GM21825 (cell line): Measurements from ENCODE around the gene KREMEN1.

Source experiments
- ATAC-seq: cut with Tn5 transposase; IDR thresholded peaks from one replicate; pipeline ENCODE4 v1.9.1; 2021; ENCODE audit warnings: mild to moderate bottlenecking, moderate library complexity; ENCODE audit not compliant: unreplicated experiment

The KREMEN1 gene

DNA sequence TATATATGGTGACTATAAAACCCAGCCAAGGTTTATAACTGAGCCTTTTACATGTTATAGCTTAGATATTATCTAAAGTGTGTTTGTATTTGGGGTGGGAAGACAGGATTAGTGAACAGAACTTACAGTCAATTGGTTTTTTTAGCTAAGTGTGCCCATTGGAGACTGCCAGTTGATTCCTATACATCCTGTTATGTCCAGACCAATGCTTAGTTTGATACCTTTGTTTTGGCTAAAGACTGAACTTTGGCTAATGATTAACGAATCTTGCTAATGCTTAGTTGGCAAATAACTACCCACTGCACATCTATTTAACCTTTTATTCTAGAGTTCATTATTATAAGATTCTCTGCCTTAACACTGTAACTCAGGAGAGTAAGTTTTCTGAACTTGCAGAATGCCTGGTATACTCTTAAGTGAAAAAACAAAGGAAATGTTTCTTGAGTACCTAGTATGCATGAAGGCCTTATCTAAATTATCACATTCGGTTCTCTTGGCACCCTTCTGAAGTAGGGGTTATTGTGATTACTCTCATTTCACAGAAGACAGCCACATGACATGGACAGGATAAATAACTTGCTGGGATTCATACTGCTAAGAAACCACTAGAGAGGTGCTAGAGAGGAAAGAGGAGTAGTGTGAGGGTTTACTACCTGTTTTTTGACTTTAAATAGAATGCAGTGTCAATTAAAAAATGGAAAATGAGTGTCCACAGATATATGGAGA, 54.0 kb downstream of the KREMEN1 start:
- ATAC-seq, result no peak

DNA sequence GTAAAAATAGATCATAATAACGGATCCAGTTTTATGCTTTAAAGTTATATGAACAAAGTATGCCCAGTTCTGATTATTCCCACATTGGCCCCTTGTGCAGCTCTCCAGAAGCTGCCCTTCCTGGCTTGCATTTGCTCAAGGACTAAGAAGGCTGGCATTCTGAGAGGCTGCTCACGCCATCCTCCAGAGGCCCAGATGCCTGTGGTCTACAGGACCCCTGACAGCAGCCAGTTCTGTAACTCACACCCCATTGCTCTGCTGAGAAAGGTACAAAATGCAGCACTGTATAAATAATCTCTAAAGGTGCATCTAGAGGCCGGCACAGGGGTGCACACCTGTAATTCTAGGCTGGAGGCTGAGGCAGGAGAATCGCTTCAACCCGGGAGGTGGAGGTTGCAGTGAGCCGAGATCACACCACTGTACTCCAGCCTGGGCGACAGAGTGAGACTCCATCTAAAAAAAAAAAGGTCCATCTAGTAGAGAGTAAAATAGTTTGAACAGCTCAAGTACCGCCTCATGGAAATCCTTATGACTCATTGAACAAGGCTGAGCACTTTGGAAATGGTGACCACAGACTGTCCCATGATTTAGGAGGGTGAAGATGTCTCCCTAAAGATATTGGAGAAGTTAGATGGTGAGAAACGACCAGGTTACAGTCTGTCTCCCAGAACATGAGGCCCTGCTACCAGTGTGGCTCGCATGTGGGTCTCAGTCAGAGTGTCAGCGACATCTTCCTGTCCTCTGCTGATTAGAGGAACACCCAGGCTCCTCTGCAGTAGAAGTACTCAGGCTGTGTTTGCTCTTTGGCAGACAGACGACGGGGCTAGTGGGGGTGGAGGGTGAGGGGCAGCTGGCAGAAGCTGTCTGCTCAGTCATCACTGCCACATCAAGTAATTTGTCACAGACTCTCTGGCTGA, 56.3 kb downstream of the KREMEN1 start:
- no peak for ATAC-seq

DNA sequence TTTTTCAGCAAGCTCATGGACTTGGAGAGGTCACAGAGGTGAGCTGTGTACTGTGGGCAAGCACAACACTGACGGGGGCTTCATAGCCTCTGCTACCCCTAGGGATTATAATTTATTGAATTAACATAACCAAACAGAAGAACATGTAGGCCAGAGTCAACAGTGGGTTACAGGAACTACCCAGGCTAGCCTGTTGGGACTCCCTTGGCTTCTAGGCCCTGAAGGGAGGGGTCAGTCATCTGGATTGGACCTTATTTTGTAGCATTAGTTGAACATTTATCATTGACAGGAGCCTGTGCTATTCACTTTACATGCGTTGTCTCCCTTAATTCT, 56.9 kb downstream of the KREMEN1 start:
- no peak for ATAC-seq

DNA sequence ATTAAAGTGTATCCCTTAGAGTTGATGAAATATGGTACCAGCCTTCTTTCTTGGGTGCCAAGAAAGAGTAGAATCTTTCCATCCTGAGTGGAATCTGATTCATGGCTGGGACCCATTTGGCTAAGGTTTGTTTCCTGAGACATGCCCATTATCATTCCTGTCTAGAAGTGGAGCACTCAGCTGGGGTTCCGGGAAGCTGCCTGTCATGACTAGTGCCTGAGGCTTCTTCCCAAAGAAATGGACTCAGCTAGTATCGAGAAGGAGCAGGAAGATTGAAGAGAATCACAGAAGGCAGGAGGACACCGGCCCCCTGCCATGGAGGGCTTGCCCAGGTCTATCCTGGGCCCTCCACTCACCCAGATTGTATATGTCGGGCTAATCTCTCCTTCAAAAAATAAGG, 57.6 kb downstream of the KREMEN1 start:
- no peak for ATAC-seq

DNA sequence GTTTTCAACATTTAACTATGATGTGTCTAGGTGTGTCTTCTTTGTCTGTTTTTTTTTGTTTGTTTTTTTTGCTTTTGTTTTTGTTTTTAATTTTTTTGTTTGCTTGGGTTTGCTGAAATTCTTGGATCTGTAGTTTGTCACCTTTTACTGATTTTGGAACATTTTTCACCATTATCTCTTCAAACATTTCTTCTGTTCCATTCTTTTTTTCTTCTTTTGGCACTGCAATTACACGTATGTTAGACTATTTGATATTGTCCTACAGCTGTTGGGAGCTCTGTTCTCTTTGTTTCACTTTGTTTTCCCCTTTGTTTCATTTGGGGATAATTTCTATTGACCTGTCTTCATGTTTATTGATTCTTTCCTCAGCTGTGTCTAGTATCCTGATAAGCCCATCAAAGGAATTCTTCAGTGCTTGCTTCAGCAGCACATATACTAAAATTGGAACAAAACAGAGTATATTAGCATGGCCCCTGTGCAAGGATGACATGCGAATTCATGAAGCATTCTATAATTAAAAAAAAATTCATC, 60.8 kb downstream of the KREMEN1 start:
- ATAC-seq, result no peak

DNA sequence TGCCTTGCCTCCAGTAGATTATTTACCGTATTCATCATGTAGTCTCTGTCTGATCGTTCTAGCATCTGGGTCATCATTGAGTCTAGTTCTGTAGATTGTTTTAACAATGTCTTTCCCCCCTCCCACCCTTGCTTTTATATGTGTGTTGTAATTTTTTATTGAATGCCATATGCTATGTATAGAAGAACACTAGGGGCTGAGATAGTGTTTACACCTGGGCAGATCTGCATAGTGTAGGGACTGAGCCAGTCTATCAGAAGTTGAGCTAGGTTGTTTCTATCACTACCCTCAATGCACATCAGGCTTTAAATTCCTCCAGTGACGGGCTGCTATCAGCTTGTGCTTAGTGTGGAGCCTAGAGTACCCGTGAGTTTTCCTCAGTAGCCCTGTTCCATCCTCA, 61.6 kb downstream of the KREMEN1 start:
- no peak for ATAC-seq

DNA sequence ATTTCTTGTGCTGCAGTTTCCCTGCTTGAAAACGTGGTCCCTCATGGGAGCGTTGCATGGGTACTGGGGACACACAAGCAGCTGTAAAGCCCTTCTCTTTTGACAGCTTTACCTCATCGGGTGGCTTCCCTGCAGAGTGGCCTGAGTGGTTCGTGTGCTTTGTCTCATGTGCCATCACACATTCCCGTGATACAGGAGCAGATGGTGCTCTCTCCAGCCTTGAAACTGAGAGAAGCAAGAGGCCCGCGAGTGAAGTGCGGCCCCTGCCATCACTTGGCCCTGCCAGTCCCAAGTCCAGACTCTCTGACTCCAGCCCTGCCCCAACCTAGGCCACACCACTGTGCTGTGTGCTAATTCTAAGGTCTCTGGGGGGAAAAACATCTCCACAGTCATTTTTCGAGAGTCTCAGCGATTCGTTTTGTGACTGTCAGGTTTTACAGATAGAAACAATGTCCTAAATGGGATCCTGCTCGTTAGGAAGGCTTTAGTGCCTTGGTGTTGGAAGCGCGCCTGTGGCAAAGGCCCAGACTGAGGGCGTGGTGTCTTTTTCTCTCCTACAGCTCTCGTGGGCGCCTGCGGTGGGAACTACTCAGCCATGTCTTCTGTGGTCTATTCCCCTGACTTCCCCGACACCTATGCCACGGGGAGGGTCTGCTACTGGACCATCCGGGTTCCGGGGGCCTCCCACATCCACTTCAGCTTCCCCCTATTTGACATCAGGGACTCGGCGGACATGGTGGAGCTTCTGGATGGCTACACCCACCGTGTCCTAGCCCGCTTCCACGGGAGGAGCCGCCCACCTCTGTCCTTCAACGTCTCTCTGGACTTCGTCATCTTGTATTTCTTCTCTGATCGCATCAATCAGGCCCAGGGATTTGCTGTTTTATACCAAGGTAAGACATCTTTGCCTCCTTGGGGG, 64.2 kb downstream of the KREMEN1 start:
- ATAC-seq, result no peak

DNA sequence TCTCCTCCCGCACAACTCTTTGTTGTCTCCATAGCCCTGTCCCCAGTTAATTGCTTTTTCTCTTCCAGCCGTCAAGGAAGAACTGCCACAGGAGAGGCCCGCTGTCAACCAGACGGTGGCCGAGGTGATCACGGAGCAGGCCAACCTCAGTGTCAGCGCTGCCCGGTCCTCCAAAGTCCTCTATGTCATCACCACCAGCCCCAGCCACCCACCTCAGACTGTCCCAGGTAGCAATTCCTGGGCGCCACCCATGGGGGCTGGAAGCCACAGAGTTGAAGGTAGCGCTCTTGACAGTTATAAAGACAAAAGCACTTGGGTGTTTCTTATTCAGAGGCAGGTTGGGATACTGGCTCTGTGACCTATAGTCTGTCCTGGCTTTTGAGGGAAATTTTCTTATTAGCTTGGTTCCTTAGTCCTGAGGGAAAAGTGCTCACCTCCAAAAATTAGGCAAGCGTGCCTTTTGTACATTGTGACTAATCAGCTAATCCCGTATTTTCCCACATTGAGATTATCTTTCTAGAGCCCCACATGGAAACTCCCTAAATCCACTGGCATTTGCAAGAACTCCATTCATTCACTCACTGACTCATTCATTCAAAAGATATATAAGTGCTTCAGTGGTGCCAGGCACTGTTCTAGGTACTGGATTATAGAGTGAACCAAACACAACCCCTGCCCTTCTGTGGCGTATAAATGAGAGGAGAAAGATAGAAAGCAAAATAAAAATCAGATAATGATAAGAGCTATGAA, 65.9 kb downstream of the KREMEN1 start:
- no peak for ATAC-seq

DNA sequence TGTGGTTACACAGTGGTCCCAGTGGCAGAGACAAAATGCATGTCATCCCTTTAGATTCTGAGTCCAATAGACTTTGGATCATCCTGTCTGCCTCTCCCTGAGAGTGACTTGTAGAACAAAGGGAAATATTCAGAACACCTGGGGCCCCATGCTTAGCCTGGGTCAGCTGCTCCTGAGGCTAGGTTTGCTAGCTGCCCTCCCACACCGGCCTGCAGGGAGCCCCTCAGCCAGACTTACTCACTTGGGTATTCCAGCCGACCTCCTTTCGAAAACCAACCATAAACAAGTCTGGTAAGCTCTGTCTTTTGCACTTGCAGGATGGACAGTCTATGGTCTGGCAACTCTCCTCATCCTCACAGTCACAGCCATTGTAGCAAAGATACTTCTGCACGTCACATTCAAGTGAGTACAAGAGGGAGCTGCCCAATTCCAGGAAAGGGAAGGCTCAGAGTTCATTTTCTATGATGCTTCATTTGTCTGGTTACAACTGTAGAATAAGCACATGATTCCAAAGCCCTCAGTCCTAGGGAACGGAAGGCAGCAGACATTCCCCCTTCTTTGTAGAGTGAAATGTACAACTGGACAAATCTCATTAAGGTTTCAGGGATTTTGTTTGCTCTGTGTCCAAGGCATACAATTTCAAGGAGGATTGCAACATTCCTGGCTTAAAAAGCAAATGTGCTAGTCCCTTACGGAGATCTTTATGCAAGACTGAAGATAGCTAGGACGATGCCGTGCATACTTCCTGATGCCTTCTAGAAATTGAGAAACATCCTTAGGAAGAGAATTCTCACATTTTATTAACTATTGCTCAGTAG, 67.3 kb downstream of the KREMEN1 start:
- ATAC-seq, result no peak

DNA sequence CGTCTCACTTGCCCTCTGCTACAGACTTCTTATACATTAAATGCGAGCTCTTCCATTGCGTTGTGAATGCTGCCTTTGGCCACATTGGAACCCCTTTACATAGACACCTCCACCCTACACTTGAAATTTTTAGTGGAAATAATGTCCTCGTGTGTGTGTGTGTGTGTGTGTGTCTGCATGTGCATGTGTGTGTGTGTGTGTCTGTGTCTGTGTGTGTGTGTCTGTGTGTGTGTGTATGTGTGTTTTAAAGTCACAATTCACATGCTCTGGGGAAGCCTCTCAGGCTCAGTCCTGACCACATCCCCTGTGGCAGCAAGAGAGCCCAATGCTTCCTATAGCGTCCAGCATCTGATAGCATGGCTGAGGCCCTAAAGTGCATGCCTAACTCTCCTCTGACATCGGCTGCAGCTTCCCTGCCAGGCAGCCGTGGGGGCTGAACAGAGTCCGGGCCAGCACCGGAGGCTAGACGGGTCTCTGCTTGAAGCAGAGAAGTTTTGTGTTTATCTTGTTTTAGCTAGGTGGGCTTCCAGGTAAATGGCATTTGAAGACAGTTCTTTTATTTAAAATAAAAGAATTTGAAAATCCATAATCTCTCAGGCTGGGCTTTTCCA, 68.3 kb downstream of the KREMEN1 start:
- no peak for ATAC-seq

DNA sequence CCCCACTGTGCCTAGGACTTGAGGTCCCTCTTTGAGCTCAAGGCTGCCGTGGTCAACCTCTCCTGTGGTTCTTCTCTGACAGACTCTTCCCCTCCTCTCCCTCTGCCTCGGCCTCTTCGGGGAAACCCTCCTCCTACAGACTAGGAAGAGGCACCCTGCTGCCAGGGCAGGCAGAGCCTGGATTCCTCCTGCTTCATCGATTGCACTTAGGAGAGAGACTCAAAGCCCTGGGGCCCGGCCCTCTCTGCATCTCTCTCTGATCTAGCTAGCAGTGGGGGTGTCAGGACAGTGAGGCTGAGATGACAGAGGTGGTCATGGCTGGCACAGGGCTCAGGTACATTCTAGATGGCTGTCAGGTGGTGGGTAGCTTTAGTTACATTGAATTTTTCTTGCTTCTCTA, 69.3 kb downstream of the KREMEN1 start:
- ATAC-seq, result no peak

DNA sequence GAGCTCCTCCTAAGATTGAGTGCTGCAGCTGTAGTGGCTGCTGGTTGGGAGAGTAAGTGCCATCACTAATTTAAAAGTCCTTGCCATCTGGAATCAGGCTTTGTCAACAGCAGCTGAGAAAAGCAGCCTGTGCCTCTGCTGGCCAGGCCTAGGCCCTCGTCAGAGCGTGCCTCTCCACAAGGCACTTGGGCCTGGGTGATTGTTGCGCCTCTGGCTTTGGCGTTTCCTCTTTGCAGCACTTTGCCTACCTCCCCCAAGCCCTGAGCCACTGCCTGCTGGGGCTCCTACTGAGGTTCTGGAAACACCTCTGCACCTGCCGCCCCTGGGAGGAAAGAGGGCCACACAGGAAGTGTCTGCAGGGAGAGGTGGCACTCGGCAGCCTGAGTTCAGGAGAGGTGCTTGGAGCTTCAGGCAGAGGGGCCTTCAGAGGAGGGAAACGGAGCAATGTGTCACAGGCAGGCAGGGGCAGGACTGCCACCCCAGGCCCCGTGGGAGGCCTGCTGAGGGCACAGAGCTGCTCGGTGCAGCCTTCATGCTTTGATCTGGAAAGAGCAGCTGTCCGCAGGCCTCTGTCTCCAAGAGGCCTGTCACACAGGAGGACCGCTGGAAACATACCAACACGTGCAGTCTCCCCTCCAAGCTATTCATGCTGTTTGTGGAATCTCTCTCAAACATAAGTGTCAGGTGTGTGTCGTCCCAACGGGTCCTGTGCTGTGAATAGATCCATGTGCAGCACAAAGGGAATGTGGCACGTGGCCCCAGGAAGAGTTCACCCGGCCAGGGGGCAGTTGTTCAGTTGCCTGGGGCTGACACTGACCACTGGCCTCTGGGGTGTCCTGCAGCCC, 71.3 kb downstream of the KREMEN1 start:
- ATAC-seq, result no peak

DNA sequence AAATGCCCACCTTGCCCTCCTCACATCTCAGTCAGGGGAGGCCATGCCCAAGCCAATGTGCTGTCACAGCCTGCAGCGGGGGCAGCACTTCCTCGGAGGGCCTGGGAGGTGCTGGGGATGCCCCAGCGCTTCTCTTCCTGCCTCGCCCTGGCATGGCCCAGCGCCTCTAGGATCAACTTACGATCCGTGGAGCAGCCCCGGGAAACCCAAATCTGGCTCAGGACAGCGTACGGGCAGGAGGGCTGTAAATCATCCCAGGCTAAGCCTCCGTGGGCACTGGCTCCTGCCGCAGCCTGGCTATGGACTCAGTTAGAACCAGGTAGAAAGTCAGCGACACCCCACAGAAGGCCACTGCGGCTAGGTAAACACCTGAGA, 71.9 kb downstream of the KREMEN1 start:
- no peak for ATAC-seq

DNA sequence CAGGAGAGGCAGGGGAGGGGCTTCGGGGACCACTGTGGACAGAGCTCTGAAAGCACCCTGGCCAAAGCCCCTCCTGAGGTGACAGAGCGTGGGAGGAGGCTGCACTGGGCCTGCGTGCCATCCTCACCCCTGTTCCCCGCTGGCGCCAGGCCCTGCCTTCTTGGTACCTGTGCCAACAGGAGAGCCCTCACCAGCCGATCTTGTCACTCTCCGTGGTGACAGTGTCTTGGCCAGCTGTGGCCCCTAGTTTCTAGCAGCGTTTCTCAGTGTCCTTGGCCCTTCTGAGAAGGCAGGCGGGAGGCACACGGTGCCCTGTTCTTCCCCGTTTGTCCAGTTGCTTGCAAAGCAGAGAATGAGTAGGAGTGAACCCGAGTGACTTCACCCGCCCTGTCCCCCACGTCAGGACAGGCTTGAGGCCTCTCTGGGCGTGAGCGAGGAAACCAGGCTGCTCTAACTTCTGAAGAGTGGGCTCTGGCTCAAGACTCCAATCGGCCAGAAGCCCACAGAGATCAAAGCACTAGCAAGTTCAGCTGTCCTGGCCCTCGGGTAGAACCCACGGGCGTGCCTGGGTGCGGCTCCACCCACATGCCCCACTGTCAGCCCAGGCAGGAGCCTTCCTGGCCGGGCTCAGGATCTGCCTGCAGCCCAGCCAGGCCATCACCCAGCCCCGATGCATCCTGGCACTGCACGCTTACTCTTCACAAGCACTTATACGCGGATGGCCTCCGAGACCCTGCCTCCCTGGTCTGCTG, 72.7 kb downstream of the KREMEN1 start:
- no peak for ATAC-seq

DNA sequence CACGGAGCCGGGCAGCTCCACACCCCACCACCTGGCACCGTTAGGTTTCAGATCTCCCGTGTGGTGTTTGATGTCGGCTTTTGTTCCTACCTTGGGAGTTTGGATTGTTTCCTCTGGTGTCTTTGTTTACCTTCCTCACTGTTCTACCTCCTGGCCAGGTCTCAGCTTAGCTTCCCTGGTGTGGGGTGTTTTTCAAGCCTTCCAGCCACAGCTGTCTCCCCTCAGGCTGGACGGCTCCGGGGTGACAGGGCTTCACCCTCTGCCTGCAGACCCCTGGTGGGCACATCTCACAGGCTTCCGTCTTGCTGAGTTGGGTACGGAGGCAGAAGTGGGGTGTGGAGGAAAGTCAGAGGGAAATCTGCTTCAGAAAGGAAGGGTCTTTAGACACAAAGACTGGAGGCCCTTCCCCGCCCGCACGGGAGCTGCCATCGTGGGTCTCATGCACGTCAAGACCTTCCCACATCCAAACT, 73.3 kb downstream of the KREMEN1 start:
- no peak for ATAC-seq

DNA sequence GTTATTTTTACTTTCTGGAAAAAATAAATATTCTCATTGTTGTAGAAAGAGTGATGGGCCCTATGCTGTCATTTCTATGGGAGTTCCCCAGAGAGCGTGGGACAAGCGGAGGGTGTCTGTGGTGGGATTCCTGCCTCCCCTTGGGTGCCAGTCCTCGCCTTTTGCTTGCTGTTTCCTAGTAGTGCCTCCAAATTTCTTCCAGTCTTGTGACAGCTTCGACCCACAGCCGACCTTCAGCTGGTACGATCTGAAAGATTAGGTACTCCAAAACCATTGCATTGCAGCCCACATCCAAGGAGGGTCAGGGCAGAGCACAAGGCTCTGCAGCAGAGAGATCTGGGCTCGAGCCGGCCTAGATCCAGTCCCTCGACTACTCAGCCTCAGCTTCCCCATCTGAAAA, 73.9 kb downstream of the KREMEN1 start:
- ATAC-seq, result no peak

DNA sequence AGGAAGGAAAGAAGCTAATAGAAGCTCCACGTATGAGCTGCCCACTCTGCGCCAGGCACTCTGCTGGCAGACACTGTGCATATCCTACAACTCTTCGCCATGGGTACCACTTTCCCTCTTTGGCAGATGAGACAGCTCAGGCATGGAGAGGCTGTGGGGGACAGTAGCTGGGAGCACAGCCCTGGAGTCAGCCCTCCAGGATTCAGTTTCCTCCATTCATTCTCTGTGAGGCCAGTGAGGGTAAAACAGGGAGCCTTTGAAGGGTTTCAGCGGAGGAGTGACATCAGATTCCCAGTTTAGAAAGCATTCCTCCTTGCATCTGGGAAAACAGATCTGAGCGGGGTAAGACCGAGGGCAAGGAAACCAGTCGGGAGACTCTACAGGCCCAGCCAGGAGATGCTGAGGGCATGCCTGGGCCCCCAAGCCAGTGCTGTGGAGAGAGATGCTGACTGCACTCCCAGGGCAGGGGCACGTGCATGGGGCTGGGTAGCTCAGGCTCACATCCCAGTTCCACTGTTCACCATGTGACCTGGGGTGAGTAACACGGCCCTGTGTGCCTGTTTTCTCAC, 74.6 kb downstream of the KREMEN1 start:
- no peak for ATAC-seq
